GM12878 (cell line): ENCODE data around the gene CSTPP1. TPM values are rescaled to one million over a fixed set of nuclear protein-coding genes. Genes with fewer than 3 reads are reported as not detected.

Experiments used
- ATAC-seq: fragments of 200-7000 bp; cut with Tn5 transposase; 3 replicates; pipeline ENCODE4 v1.9.1; 2020; ENCODE audit warnings: mild to moderate bottlenecking, moderate library complexity
- BruUV-seq: library from RNA; stranded (reverse); fragments of 400-500 nt; replicated peaks from 2 replicates; lab custom pipeline; 2021; lab: Mats Ljungman, UMichigan
- CTCF ChIA-PET: fragments of 300-600 bp; sonication (Branson Sonifier 250); formaldehyde crosslinking; extraction: SDS; loops from one replicate; lab custom pipeline; 2021; ENCODE audit warnings: inconsistent platforms; lab: Yijun Ruan, JAX
- POLR2A ChIA-PET: fragments of 350-600 bp; formaldehyde crosslinking; extraction: SDS; loops from one replicate; lab custom pipeline; 2021; ENCODE audit warnings: inconsistent platforms; lab: Charles Lee
- RAD21 ChIA-PET: fragments of 300-600 bp; sonication (Branson Sonifier 250); formaldehyde crosslinking; loops from one replicate; lab custom pipeline; 2023; ENCODE audit warnings: antibody characterized with exemption; ENCODE audit not compliant: unreplicated experiment; lab: Charles Lee
- SMC1A ChIA-PET: fragments of 300-600 bp; sonication (Branson Sonifier 250); formaldehyde crosslinking; loops from one replicate; lab custom pipeline; 2023; ENCODE audit not compliant: unreplicated experiment, uncharacterized antibody; lab: Charles Lee
- DNase-seq: peaks from one replicate; pipeline ENCODE4 v3.0.0-alpha.2; 2011; ENCODE audit warnings: low read depth, low spot score
- FAIRE-seq: peaks from 3 replicates; lab custom pipeline; 2011; peaks lifted over from hg19 to GRCh38; lab: Jason Lieb, UNC
- H2AFZ ChIP-seq: 2 replicates; pipeline ENCODE4 v1.6.0; 2011; ENCODE audit warnings: low read depth, low read length, control low read depth; ENCODE audit not compliant: control insufficient read depth
- H3K27ac ChIP-seq: 2 replicates; pipeline ENCODE4 v1.5.1; 2011; ENCODE audit warnings: control low read depth; ENCODE audit not compliant: control insufficient read depth, insufficient read depth
- H3K27me3 ChIP-seq, 2 experiments: replicated peaks in 1 of 2; 2 replicates each; pipeline versions ENCODE4 v1.6.0 to v1.6.1; 2011; ENCODE audit warnings: low read length in 1 of 2; ENCODE audit not compliant: control insufficient read depth in 2 of 2, insufficient read depth in 2 of 2
- H3K36me3 ChIP-seq, 2 experiments: 2 replicates each; pipeline ENCODE4 v1.5.1; 2011; ENCODE audit warnings: low read length in 1 of 2; ENCODE audit not compliant: control insufficient read depth in 2 of 2, insufficient read depth in 2 of 2
- H3K4me1 ChIP-seq: 2 replicates; pipeline ENCODE4 v1.6.1; 2011; ENCODE audit warnings: mild to moderate bottlenecking, low read length, moderate library complexity, mixed read lengths; ENCODE audit not compliant: control insufficient read depth, insufficient read depth
- H3K4me2 ChIP-seq: 2 replicates; pipeline ENCODE4 v1.6.0; 2011; ENCODE audit warnings: control low read depth; ENCODE audit not compliant: control insufficient read depth, insufficient read depth
- H3K4me3 ChIP-seq: fragments of 200-600 bp; sonication (generic); 2 replicates; pipeline ENCODE4 v1.5.1; 2016
- H3K79me2 ChIP-seq: 2 replicates; pipeline ENCODE4 v1.6.0; 2011; ENCODE audit warnings: low read length; ENCODE audit not compliant: control insufficient read depth, insufficient read depth
- H3K9ac ChIP-seq: 2 replicates; pipeline ENCODE4 v1.8.0; 2011; ENCODE audit warnings: low read length, control low read depth, mixed read lengths; ENCODE audit not compliant: control insufficient read depth, insufficient read depth
- H3K9me3 ChIP-seq: replicated peaks from 3 replicates; pipeline ENCODE4 v1.5.1; 2011; ENCODE audit warnings: mild to moderate bottlenecking, low read length; ENCODE audit not compliant: control insufficient read depth, insufficient read depth
- H4K20me1 ChIP-seq: 2 replicates; pipeline ENCODE4 v1.6.0; 2011; ENCODE audit not compliant: control insufficient read depth, insufficient read depth
- EZH2 ChIP-seq: IDR thresholded peaks from 2 replicates; pipeline ENCODE4 v1.6.1; 2012; ENCODE audit warnings: low read depth, mild to moderate bottlenecking, control low read depth, inconsistent platforms, low read length, borderline replicate concordance; ENCODE audit not compliant: control insufficient read depth
- IRF5 ChIP-seq: fragments of 450-650 bp; IDR thresholded peaks from 2 replicates; pipeline ENCODE4 v1.6.1; 2017; ENCODE audit warnings: borderline replicate concordance
- NFXL1 ChIP-seq: fragments of 450-650 bp; IDR thresholded peaks from 2 replicates; pipeline ENCODE4 v1.6.1; 2017; ENCODE audit warnings: antibody characterized with exemption, mild to moderate bottlenecking, borderline replicate concordance
- NKRF ChIP-seq: fragments of 450-650 bp; conservative IDR thresholded peaks from 2 replicates; pipeline ENCODE4 v1.6.1; 2017; ENCODE audit warnings: mild to moderate bottlenecking, moderate library complexity
- POLR2AphosphoS5 ChIP-seq: IDR thresholded peaks from 2 replicates; pipeline ENCODE4 v1.6.1; 2011; ENCODE audit warnings: mild to moderate bottlenecking, low read length, inconsistent platforms
- RCOR1 ChIP-seq: conservative IDR thresholded peaks from 2 replicates; pipeline ENCODE4 v1.6.1; 2012; ENCODE audit warnings: low read depth, low read length, improper control_type of control experiment
- TCF7 ChIP-seq: IDR thresholded peaks from 2 replicates; pipeline ENCODE4 v1.6.1; 2014; ENCODE audit warnings: antibody characterized with exemption, borderline replicate concordance
- ZBTB33 ChIP-seq: fragments of 450-650 bp; IDR thresholded peaks from 2 replicates; pipeline ENCODE4 v1.6.1; 2017; ENCODE audit warnings: mild to moderate bottlenecking
- ZBTB4 ChIP-seq: fragments of 450-650 bp; formaldehyde crosslinking; IDR thresholded peaks from 2 replicates; pipeline ENCODE4 v1.4.0; 2022; ENCODE audit warnings: mild to moderate bottlenecking, moderate library complexity
- ZNF384 ChIP-seq: IDR thresholded peaks from 2 replicates; pipeline ENCODE4 v1.6.1; 2012; ENCODE audit warnings: low read depth, mild to moderate bottlenecking, low read length, improper control_type of control experiment, borderline replicate concordance
- ZNF622 ChIP-seq: fragments of 450-650 bp; IDR thresholded peaks from 2 replicates; pipeline ENCODE4 v1.6.1; 2017; ENCODE audit warnings: mild to moderate bottlenecking, inconsistent platforms
- WGBS: methylation state at CpG from one replicate; pipeline ENCODE4 v1.1.6; 2016; ENCODE audit warnings: low lambda C conversion rate; ENCODE audit not compliant: insufficient replicate concordance, insufficient coverage; ENCODE audit errors: missing lambda C conversion rate; 5-methylcytosine and 5-hydroxymethylcytosine counted together
- in situ Hi-C: fragments of 300-500 bp; cut with MboI; formaldehyde crosslinking; loops from 9 replicates; pipeline ENCODE4 v1.14.3; 2018; ENCODE audit warnings: mixed read lengths
- intact Hi-C: fragments of 100-400 bp; cut with micrococcal nuclease; formaldehyde crosslinking; loops from one replicate; pipeline ENCODE4 v1.14.2; 2022; ENCODE audit not compliant: unreplicated experiment
- polyA plus RNA-seq, 11 experiments: library from polyadenylated mRNA; depleted of rRNA in 4 of 11; unstranded in 6 of 11; stranded (reverse) in 5 of 11; fragments of >200 nt; fragmentation: Nextera tagmentation in 4 of 11; fragmentation: Illumina TruSeq in 1 of 11; extraction: Ambion mirVana in 4 of 11; extraction: Trizol in 1 of 11; gene quantifications; 1 replicate in 1 of 11; 2 replicates in 10 of 11; pipeline versions ENCODE4 v1.2.1 to v1.2.3, GENCODE V29; 2011 to 2016; ENCODE audit warnings: inconsistent platforms in 2 of 11, missing spikeins in 2 of 11, low read depth in 1 of 11
- total RNA-seq, 4 experiments: library from RNA; depleted of rRNA in 3 of 4; stranded (reverse); fragments of >200 nt in 3 of 4; fragmentation: Illumina TruSeq in 1 of 4; extraction: Trizol in 1 of 4; gene quantifications; 2 replicates each; pipeline versions ENCODE4 v1.2.1 to v1.2.3, GENCODE V29; 2013 to 2021

The CSTPP1 gene
- total and polyA plus RNA-seq, 10 of the 15 experiments (the other 5 are each of a cell fraction or from before 2014, with no cell fraction given), result 7.1 to 23.4 (median 17.5) TPM

- intact Hi-C loops, result no loop called here
- Histone ChIP-seq H3K4me2 (no peak overlapping the region), H3K9me3 (peaks cover 2% of the 10 kb centered on the region; the same call in 2 of the 3 replicates), H3K4me3 (no peak overlapping the region), H3K79me2 (no peaks in the 10 kb centered on the region), H3K27me3 (no peaks in the 10 kb centered on the region), H3K4me1 (no peaks in the 10 kb centered on the region), H2AFZ (no peak overlapping the region), H3K36me3 (no peaks in the 10 kb centered on the region), H4K20me1 (no peaks in the 10 kb centered on the region), H3K9ac (no peak overlapping the region), H3K27ac (no peak overlapping the region)
- no peak for ATAC-seq
- ChIA-PET RAD21 (no interaction called here), CTCF (interaction anchor here (0.6 to 1.9 kb wide), 3 partner anchors 17 to 168 kb away, joined by 3 to 11 read pairs (median 4); no protein-coding TSS in a partner anchor), SMC1A (interaction anchor here (0.7 kb wide), 1 partner anchor 16 kb away, joined by 5 read pairs; no protein-coding TSS in a partner anchor), POLR2A (interaction anchor here (0.6 kb wide), 1 partner anchor 81 kb away, joined by 4 read pairs; no protein-coding TSS in a partner anchor)
- WGBS, result 90% methylated on average over 4 of the region's 4 CpGs
- BruUV-seq, result no TSS peak
- no peak for TF ChIP-seq EZH2
- TF ChIP-seq POLR2AphosphoS5, result no peak
- TF ChIP-seq TCF7, result no peak
- TF ChIP-seq ZNF622, result no peak
- no peak for TF ChIP-seq ZNF384
- TF ChIP-seq NFXL1, result no peak
- TF ChIP-seq NKRF, result no peak
- no peak for TF ChIP-seq RCOR1
- TF ChIP-seq ZBTB4 (CRISPR knock-in tag), result no peak
- TF ChIP-seq ZBTB33, result no peak
- no peak for TF ChIP-seq IRF5
- in situ Hi-C loops, result no loop called here
- DNase-seq, result no peak
- FAIRE-seq, result no peak
Measured at GRCh38 chr11:46984987-46985386, 48.4 kb downstream of the CSTPP1 start.
